ENCODE results near the gene PAM. TPM values are rescaled to one million over a fixed set of nuclear protein-coding genes. Genes with fewer than 3 reads are reported as not detected.

PAM gene
- total and polyA plus RNA-seq, 2 of the 13 experiments (the other 11 are each of a cell fraction or from before 2014, with no cell fraction given): 20.2 to 79.1 TPM

DNA sequence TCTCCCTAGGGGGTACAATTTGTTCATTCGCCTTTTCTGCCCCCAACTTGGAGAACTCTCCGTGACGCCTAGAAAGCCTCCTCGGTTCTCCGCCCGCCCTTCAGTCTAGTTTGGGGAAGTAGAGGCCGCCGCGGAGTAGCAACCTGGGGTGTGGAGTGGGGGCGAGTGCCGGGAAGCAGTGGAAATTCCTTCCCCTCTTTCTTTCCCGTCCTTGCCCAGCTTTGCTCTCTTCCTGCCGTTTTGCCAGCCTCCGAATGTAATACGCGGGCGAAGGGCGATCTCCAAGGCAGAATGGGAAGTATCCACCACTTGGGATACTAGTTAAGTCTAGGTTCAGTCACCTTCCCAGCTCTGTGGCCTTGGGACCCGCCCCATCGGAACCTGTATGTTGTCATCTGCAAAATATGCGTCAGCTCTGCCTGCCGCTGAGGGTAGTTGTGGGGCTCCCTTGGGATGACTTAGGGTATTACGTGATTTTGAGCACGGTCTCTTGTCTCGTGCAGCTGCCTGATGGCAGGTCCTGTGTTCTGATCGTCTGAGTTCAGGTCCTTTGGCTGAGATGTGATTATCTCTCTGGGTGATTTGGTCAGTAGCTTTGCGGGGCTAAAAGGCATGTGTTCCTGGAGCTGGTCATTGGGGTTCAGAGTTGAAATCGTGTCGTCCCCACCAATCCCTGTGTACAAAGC lies 724 bp downstream of the PAM start (continued):
- TF ChIP-seq, protein P1, sequence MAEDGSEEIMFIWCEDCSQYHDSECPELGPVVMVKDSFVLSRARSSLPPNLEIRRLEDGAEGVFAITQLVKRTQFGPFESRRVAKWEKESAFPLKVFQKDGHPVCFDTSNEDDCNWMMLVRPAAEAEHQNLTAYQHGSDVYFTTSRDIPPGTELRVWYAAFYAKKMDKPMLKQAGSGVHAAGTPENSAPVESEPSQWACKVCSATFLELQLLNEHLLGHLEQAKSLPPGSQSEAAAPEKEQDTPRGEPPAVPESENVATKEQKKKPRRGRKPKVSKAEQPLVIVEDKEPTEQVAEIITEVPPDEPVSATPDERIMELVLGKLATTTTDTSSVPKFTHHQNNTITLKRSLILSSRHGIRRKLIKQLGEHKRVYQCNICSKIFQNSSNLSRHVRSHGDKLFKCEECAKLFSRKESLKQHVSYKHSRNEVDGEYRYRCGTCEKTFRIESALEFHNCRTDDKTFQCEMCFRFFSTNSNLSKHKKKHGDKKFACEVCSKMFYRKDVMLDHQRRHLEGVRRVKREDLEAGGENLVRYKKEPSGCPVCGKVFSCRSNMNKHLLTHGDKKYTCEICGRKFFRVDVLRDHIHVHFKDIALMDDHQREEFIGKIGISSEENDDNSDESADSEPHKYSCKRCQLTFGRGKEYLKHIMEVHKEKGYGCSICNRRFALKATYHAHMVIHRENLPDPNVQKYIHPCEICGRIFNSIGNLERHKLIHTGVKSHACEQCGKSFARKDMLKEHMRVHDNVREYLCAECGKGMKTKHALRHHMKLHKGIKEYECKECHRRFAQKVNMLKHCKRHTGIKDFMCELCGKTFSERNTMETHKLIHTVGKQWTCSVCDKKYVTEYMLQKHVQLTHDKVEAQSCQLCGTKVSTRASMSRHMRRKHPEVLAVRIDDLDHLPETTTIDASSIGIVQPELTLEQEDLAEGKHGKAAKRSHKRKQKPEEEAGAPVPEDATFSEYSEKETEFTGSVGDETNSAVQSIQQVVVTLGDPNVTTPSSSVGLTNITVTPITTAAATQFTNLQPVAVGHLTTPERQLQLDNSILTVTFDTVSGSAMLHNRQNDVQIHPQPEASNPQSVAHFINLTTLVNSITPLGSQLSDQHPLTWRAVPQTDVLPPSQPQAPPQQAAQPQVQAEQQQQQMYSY (CRISPR knock-in tag; IDR thresholded peaks at IDR 0.05): no peak
- TF ChIP-seq BRCA1 (CRISPR knock-in tag; IDR thresholded peaks at IDR 0.05): 0 out of 2 replicates have a peak, but pooled peaks have one; percentile 55
- TF ChIP-seq PPARG (CRISPR knock-in tag; conservative IDR thresholded peaks at IDR 0.05): no peak
- TF ChIP-seq SOX13 (IDR thresholded peaks at IDR 0.05): no peak
- TF ChIP-seq SOX13 (CRISPR knock-in tag; conservative IDR thresholded peaks at IDR 0.05 in 1 of 2, IDR thresholded peaks at IDR 0.05 in 1 of 2): no peak
- 0 out of 4 replicates have a peak, but pooled peaks of 1 of the 2 experiments have one; percentile 18 for TF ChIP-seq POLR2A (IDR thresholded peaks at IDR 0.05; ENCODE audit: insufficient read depth in 1 of 2, low read depth in 2 of 2, low read length in 2 of 2)
- TF ChIP-seq ZNF282 (IDR thresholded peaks at IDR 0.05; ENCODE audit: partially characterized antibody): no peak
- TF ChIP-seq ATF7 (IDR thresholded peaks at IDR 0.05): 0 out of 2 replicates have a peak, but pooled peaks have one; percentile 8
- peak; percentile 78; the same call in 1 of the 2 replicates for TF ChIP-seq ATF7 (CRISPR knock-in tag; IDR thresholded peaks at IDR 0.05)
- peak; percentile 61; the same call in 1 of the 2 replicates for TF ChIP-seq SP4 (CRISPR knock-in tag; IDR thresholded peaks at IDR 0.05)
- TF ChIP-seq, protein P2, sequence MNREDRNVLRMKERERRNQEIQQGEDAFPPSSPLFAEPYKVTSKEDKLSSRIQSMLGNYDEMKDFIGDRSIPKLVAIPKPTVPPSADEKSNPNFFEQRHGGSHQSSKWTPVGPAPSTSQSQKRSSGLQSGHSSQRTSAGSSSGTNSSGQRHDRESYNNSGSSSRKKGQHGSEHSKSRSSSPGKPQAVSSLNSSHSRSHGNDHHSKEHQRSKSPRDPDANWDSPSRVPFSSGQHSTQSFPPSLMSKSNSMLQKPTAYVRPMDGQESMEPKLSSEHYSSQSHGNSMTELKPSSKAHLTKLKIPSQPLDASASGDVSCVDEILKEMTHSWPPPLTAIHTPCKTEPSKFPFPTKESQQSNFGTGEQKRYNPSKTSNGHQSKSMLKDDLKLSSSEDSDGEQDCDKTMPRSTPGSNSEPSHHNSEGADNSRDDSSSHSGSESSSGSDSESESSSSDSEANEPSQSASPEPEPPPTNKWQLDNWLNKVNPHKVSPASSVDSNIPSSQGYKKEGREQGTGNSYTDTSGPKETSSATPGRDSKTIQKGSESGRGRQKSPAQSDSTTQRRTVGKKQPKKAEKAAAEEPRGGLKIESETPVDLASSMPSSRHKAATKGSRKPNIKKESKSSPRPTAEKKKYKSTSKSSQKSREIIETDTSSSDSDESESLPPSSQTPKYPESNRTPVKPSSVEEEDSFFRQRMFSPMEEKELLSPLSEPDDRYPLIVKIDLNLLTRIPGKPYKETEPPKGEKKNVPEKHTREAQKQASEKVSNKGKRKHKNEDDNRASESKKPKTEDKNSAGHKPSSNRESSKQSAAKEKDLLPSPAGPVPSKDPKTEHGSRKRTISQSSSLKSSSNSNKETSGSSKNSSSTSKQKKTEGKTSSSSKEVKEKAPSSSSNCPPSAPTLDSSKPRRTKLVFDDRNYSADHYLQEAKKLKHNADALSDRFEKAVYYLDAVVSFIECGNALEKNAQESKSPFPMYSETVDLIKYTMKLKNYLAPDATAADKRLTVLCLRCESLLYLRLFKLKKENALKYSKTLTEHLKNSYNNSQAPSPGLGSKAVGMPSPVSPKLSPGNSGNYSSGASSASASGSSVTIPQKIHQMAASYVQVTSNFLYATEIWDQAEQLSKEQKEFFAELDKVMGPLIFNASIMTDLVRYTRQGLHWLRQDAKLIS (CRISPR knock-in tag; IDR thresholded peaks at IDR 0.05): no peak
- no peak for TF ChIP-seq PRPF4 (IDR thresholded peaks at IDR 0.05; ENCODE audit: low read depth, low read length, poor library complexity, severe bottlenecking)
- peak; percentile 7; the same call in 1 of the 2 replicates for TF ChIP-seq SOX5 (CRISPR knock-in tag; IDR thresholded peaks at IDR 0.05; ENCODE audit: borderline replicate concordance)
- TF ChIP-seq ZFX (CRISPR knock-in tag; IDR thresholded peaks at IDR 0.05; ENCODE audit: low read depth): no peak
- TF ChIP-seq TEAD3 (CRISPR knock-in tag; optimal IDR thresholded peaks at IDR 0.05; ENCODE audit: borderline replicate concordance): peak; percentile 69
- TF ChIP-seq KAT8 (CRISPR knock-in tag; IDR thresholded peaks at IDR 0.05): no peak
- TF ChIP-seq, protein P3, sequence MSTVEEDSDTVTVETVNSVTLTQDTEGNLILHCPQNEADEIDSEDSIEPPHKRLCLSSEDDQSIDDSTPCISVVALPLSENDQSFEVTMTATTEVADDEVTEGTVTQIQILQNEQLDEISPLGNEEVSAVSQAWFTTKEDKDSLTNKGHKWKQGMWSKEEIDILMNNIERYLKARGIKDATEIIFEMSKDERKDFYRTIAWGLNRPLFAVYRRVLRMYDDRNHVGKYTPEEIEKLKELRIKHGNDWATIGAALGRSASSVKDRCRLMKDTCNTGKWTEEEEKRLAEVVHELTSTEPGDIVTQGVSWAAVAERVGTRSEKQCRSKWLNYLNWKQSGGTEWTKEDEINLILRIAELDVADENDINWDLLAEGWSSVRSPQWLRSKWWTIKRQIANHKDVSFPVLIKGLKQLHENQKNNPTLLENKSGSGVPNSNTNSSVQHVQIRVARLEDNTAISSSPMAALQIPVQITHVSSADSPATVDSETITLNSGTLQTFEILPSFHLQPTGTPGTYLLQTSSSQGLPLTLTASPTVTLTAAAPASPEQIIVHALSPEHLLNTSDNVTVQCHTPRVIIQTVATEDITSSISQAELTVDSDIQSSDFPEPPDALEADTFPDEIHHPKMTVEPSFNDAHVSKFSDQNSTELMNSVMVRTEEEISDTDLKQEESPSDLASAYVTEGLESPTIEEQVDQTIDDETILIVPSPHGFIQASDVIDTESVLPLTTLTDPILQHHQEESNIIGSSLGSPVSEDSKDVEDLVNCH (CRISPR knock-in tag; IDR thresholded peaks at IDR 0.05): no peak
- TF ChIP-seq, protein P4, sequence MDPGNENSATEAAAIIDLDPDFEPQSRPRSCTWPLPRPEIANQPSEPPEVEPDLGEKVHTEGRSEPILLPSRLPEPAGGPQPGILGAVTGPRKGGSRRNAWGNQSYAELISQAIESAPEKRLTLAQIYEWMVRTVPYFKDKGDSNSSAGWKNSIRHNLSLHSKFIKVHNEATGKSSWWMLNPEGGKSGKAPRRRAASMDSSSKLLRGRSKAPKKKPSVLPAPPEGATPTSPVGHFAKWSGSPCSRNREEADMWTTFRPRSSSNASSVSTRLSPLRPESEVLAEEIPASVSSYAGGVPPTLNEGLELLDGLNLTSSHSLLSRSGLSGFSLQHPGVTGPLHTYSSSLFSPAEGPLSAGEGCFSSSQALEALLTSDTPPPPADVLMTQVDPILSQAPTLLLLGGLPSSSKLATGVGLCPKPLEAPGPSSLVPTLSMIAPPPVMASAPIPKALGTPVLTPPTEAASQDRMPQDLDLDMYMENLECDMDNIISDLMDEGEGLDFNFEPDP (CRISPR knock-in tag; conservative IDR thresholded peaks at IDR 0.05): 0 out of 2 replicates have a peak, but pooled peaks have one; percentile 83
- TF ChIP-seq ZSCAN31 (CRISPR knock-in tag; IDR thresholded peaks at IDR 0.05; ENCODE audit: low read depth): no peak
